Mucosa of stomach (tissue), 1 donor: ENCODE results near the gene MAFG.

Source experiments
- H3K27me3 ChIP-seq: one replicate; pipeline ENCODE4 v1.7.0; 2013; ENCODE audit warnings: mild to moderate bottlenecking, low read length; ENCODE audit not compliant: control insufficient read depth, insufficient read depth
- H3K36me3 ChIP-seq: one replicate; pipeline ENCODE4 v1.7.0; 2013; ENCODE audit warnings: low read length; ENCODE audit not compliant: control insufficient read depth, insufficient read depth
- H3K4me1 ChIP-seq: one replicate; pipeline ENCODE4 v1.7.0; 2013; ENCODE audit warnings: mild to moderate bottlenecking, low read length; ENCODE audit not compliant: control insufficient read depth, insufficient read depth
- H3K4me3 ChIP-seq: one replicate; pipeline ENCODE4 v1.7.0; 2013; ENCODE audit warnings: low read length
- H3K9ac ChIP-seq: one replicate; pipeline ENCODE4 v1.7.0; 2013; ENCODE audit warnings: mild to moderate bottlenecking, low read length, moderate library complexity
- H3K9me3 ChIP-seq: one replicate; pipeline ENCODE4 v1.7.0; 2013; ENCODE audit warnings: mild to moderate bottlenecking, low read length, moderate library complexity; ENCODE audit not compliant: control insufficient read depth
- donor health status: Pancreatic carcinoma.

MAFG gene

DNA sequence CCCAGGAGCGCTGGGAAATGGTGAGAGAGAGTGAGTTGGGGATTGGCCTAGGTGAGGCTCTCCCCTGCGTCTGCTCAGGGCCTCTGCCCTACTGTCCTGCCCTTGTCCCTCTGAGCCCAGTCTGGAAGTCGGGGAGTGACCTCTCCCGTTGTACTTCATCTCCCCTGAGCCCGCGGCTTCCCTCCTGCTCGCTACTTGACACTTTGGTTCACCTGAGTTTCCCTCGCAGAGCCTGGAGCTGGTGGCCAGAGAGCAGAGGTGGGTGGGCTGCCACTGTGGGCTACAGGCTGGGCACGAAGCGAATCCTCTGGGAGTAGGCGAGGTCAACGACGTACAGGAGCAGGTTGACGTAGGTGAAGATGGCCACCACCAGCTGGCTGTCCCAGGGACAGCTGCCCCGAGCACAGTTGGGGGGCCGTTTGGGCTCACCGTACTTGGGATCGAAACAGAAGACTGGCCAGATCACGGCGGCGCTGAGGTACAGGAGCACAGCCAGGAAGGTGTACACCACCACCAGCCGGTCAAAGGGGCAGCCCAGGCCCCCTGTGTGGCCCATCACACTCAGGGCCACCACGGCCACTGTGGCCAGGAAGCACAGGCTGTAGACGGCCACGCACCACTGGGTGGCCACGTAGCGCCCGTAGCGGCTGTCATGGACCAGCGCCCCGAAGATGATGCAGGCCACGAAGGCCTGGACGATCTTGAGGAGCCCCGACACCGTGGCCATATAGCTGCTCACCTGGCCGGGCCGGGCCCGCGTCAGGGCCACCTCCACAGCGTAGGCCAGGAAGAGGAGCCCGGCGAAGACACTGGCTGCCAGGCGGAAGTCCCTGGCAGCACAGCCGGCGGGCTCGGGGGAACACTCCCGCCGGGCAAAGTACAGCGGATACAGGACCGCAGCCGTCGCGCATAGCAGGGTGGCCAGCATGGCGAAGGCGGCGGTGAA is 13.3 kb upstream of the MAFG start:
- peaks cover 17% of the 10 kb centered on the region for H3K4me1 ChIP-seq
- H3K27me3 ChIP-seq: peaks cover 20% of the 10 kb centered on the region
- H3K9ac ChIP-seq: no peak overlapping the region
- H3K9me3 ChIP-seq: no peaks in the 10 kb centered on the region
- no peaks in the 10 kb centered on the region for H3K36me3 ChIP-seq
- H3K4me3 ChIP-seq: no peak overlapping the region

DNA sequence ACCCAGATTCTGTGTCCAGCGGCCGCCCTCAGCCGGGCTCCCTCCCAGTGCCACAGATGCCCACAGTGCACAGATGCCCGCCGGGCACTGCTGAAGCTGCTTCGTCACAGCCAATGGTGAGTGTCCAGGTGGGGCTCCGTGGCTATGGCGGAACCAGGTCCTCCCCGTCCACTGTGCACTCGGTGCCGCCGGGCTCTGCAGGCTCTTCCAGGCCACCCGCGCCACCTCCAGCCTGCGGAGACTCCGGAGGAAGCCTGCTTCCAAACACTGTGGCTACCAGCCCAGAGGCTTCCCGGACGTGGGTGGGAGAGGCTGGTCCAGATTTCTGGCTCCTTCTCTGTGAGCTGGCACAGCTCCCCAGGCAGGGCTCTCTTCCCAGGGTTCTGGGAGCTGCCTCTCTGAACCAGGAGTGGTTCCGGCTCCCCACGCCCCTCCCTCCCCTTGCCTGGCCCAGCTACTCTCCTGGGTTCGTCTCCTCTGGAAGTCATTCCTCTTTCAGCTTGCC is 12.4 kb upstream of the MAFG start:
- Histone ChIP-seq H3K36me3 (no peaks in the 10 kb centered on the region), H3K27me3 (peaks cover 20% of the 10 kb centered on the region), H3K9me3 (no peaks in the 10 kb centered on the region), H3K9ac (no peak overlapping the region), H3K4me3 (no peak overlapping the region), H3K4me1 (peaks cover 22% of the 10 kb centered on the region)

DNA sequence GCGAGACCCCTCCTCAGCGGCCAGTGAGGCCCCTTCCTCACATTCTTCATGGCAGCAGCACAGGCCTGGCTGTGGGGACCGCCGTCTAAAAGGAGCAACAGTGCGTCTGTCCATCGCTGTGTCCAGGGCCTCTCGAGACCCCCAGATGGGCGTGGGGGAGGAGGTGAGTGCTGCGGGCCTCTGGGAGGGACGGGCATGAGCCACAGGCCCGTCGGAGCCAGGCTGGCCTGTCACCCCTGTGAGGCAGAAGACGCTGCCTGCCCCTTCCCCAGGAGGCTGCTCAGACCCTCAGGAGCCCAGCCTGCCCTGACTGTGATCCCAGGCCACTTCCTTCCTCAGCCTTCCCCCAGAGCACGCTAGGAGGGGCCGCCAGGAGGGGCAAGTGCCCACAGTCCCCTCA is 11.7 kb upstream of the MAFG start:
- Histone ChIP-seq H3K4me1 (peaks cover 22% of the 10 kb centered on the region), H3K27me3 (peaks cover 20% of the 10 kb centered on the region), H3K9me3 (no peaks in the 10 kb centered on the region), H3K9ac (no peak overlapping the region), H3K36me3 (no peaks in the 10 kb centered on the region), H3K4me3 (no peak overlapping the region)

DNA sequence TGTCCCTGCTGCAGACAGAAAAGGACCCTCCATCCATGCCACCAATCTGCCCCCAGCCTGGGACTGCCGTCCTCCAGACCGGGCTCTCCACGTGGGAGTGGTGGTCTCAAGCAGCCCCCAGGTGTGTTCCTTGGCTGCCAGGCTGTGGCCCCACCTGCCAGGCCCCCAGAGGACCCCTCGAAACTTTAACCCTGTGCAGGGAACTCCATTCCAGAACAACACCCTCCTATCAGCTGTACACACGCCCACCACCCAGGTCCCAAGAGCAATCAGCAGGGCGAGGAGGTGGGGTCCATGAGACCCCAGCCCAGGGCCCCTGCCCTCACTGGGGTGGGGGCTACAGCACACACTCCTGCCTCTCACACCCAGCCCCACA is 8.2 kb upstream of the MAFG start:
- H3K4me1 ChIP-seq: peaks cover 35% of the 10 kb centered on the region
- H3K27me3 ChIP-seq: peaks cover 9% of the 10 kb centered on the region
- H3K9ac ChIP-seq: no peak overlapping the region
- H3K36me3 ChIP-seq: no peaks in the 10 kb centered on the region
- H3K4me3 ChIP-seq: no peak overlapping the region
- H3K9me3 ChIP-seq: no peaks in the 10 kb centered on the region

DNA sequence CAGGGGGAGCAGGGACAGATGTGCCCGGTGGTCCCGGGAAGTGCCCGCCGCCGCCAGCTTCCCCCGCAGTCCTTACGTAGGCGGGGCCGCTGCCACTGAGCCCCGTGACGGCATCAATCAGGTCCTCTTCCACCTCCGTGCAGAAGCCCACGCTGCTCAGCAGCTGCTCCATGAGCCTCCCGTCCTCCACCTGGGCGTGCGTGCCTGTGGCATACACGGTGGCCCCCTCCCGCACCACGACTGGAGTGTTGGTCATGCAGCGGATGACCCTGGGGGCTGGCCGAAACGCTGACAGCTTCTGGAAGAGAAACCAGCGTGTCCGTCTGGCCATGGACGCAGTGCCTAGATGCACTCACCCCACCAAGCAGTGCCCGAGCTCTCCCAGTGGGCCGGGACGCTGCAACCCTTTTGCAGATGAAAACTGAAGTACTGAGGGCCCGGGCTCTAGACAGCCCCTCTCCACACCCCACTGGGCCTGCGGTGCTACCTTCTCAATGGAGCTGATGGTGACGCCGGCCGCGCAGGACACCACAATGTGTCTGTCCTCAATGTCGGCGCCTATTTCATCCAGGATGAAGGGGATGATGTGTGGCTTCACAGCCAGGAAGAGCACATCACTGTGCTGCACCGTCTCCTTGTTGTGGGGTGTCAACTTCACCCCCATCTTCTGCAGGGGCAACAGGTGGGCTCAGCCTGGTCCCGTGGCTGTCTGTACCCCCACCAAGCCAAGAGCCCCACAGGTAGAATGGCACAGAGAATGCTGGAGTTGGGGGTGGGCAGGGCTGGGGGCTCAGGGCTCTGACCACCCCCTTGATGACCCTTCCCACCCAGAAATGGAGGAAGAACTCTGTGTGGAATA is 7.5 kb upstream of the MAFG start:
- no peaks in the 10 kb centered on the region for H3K9me3 ChIP-seq
- no peak overlapping the region for H3K9ac ChIP-seq
- no peak overlapping the region for H3K4me3 ChIP-seq
- peaks cover 6% of the 10 kb centered on the region for H3K27me3 ChIP-seq
- no peaks in the 10 kb centered on the region for H3K36me3 ChIP-seq
- peaks cover 30% of the 10 kb centered on the region for H3K4me1 ChIP-seq

DNA sequence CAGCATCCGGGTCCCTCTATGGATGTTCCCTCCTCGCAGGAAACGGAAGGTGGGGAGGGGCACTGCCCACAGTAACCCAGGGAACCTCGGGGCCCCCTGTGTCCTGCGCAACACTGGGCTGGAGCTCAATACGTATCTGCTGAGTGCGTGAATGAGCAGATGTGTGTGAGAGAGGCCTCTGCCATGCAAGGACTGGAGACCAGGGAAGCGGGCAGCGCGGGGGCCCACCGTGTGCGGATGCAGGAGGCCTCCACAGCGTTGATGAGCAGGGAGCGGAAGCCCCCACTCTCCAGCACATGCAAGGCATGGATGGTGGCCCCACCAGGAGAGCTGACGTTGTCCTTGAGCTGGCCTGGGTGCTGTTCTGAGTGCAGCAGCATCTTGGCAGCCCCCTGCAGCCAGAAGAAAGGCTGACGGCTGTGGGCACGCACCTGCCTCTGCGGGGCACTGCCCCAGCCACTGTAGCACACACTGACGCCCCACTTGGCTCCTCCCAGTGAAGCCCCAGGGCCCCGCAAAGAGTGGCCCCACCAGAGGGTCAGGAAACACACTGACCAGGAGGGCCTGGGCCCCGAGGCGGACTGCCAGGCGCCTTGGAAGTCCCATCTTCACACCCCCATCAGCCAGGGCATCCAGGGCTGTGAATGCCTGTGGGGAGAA is 6.7 kb upstream of the MAFG start:
- no peak overlapping the region for H3K9ac ChIP-seq
- H3K36me3 ChIP-seq: no peaks in the 10 kb centered on the region
- H3K4me1 ChIP-seq: peaks cover 26% of the 10 kb centered on the region
- H3K27me3 ChIP-seq: no peaks in the 10 kb centered on the region
- no peaks in the 10 kb centered on the region for H3K9me3 ChIP-seq
- no peak overlapping the region for H3K4me3 ChIP-seq

DNA sequence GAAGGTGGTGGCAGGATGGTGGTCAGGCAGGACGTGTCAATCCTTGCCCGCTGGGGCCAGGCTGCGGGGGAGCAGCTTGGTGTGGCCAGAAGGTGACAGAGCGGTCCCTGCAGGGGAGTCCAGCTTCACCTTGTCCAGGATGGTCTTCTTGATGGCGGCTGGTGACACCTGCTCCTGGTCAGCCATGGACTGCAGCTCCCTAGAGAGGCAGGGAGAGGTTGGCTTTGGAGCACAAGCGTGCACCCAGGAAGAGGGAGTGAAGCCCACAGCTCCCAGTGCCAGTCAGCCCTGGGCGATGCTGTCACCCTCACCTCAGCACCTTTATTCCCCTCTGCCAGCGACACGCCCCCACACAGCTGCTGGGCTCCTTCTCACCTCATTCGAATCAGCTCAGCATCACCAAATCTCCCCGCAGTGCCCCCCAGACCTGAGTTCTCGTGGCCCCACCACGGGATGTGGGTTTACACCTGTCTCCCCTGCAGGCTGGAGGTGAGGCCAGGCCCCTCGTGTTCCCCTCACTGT is 5.7 kb upstream of the MAFG start:
- Histone ChIP-seq H3K27me3 (peaks cover 7% of the 10 kb centered on the region), H3K36me3 (no peaks in the 10 kb centered on the region), H3K9ac (no peak overlapping the region), H3K4me3 (no peak overlapping the region), H3K4me1 (peaks cover 34% of the 10 kb centered on the region), H3K9me3 (no peaks in the 10 kb centered on the region)

DNA sequence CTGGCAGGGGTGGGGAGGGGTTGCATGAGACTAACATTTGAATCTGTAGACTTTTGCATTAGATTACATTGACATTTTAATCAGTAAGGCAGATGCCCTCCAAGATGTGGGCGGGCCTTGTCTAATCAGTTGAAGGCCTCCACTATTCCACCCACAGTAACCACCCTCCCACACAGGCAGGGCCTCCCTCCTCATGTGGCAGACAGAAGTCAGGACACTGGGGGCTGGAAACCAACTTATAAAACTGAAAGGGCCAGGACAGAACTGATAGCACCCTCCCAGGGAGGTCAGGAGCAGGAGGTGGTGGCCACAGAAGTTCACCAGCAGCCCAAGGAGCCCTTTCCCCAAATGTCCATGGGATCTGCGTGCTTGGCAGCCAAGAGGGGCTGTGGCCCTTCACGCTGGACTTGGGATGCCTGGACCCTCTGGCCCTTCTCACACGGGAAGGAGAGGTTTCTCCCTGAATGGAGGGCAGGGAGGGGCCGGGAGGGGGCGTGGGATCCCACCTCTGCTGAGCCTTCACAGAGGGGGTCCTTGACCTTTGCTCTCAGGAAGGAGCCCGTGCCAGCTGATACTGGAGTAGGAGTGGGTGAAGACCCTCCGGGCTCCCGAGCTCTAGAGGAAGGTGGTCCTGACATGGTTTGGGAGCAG is 4.9 kb upstream of the MAFG start:
- Histone ChIP-seq H3K36me3 (no peaks in the 10 kb centered on the region), H3K27me3 (peaks cover 10% of the 10 kb centered on the region), H3K4me1 (peaks cover 39% of the 10 kb centered on the region), H3K9me3 (no peaks in the 10 kb centered on the region), H3K9ac (no peak overlapping the region), H3K4me3 (no peak overlapping the region)

DNA sequence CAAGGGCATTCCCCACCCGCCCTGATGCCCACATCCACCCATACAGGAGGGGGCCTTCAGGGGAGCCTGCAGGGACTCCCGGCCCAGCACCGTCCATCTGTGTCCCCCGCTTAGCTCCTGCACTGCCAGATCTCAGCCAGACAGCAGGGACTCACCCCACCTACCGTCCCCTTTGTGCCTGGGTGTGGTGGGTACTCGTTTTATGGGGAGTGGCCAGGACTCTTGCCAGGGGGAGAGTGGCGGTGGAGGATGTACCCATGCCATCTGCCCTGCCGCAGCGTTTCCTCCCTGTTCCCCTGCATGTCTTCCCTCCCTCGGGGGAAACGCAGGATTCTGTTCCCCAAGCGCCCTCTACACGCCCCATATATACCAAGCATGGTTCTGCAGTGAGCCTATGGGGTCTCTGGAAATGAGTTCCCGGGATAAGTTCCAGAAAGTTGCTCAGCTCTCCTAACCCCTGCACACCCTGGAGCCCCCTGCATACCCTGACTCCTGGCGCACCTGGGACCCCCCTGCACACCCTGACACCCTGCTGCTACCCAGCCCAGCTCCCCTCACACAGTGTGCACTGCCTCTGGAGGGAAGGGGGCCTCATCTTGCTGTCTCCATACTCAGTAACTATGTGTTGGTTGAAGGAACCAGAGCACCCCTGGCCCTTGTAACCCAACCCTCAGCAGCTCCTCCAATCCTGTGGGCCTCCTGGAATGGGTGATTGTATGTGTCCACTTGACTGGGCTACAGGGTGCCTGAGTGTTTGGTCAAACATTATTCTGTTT is 4.2 kb upstream of the MAFG start:
- peaks cover 10% of the 10 kb centered on the region for H3K27me3 ChIP-seq
- H3K9me3 ChIP-seq: no peaks in the 10 kb centered on the region
- no peaks in the 10 kb centered on the region for H3K36me3 ChIP-seq
- H3K4me1 ChIP-seq: peaks cover 39% of the 10 kb centered on the region
- no peak overlapping the region for H3K4me3 ChIP-seq
- H3K9ac ChIP-seq: no peak overlapping the region

DNA sequence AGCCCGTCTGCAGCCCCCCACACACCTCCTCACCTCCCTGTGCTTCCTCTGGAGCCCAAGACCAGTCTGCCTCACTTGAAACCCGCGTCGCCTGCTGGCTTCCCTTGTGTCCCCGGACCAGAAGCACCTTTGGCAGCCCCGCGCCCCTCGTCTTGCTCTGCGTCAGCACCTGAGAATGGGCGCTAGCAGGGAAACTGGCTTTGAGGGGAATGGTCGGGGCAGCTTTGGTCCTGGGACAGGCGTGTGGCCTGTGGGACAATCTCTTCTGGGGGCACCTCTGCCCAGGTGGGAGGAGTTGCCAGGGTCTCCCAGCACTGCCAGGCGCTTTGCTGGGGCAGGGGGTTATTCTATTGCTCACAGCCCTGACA is 3.6 kb upstream of the MAFG start:
- H3K4me1 ChIP-seq: peaks cover 39% of the 10 kb centered on the region

More for the DNA sequence above, 3.6 kb upstream of the MAFG start:
- Histone ChIP-seq H3K9ac (no peak overlapping the region), H3K36me3 (no peaks in the 10 kb centered on the region), H3K27me3 (peaks cover 10% of the 10 kb centered on the region), H3K4me3 (no peak overlapping the region), H3K9me3 (no peaks in the 10 kb centered on the region)
